Measurements from ENCODE around the gene CDX2.

DNA sequence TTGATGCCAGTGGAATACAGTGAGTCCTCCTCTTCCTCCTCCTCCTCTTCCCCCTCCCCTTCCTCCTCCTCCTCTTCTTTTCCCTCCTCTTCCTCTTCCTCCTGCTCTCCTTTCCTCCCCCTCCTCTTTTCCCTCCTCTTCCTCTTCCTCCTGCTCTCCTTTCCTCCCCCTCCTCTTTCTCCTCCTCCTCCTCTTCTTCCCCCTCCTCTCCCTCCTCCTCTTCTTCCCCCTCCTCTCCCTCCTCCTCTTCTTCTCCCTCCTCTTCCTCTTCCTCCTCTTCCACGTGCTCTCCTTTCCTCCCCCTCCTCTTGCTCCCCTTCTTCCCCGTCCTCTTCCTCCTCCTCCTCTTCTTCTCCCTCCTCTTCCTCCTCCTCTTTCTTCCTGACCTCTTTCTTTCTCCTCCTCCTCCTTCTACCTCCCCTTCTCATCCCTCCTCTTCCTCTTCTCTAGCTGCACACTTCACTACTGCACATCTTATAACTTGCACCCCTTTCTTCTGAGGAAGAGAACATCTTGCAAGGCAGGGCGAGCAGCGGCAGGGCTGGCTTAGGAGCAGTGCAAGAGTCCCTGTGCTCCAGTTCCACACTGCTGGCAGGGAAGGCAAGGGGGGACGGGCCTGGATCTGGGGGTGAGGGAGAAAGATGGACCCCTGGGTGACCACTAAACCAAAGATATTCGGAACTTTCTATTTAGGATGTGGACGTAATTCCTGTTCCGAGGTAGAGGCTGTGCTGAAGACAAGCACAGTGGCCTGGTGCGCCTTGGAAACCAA, 43.7 kb downstream of the CDX2 start:
- TF ChIP-seq, protein P1, sequence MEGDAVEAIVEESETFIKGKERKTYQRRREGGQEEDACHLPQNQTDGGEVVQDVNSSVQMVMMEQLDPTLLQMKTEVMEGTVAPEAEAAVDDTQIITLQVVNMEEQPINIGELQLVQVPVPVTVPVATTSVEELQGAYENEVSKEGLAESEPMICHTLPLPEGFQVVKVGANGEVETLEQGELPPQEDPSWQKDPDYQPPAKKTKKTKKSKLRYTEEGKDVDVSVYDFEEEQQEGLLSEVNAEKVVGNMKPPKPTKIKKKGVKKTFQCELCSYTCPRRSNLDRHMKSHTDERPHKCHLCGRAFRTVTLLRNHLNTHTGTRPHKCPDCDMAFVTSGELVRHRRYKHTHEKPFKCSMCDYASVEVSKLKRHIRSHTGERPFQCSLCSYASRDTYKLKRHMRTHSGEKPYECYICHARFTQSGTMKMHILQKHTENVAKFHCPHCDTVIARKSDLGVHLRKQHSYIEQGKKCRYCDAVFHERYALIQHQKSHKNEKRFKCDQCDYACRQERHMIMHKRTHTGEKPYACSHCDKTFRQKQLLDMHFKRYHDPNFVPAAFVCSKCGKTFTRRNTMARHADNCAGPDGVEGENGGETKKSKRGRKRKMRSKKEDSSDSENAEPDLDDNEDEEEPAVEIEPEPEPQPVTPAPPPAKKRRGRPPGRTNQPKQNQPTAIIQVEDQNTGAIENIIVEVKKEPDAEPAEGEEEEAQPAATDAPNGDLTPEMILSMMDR (IDR thresholded peaks at IDR 0.05) = no peak
- no peak for TF ChIP-seq POLR2A (IDR thresholded peaks at IDR 0.05)

Data from ovary (tissue), 3 donors.